OCI-LY1 (cell line): Measurements from ENCODE around the gene INKA2.

Experiments
- H2AFZ ChIP-seq: fragments of 200-600 bp; sonication (generic), shearing (Covaris generic); 2 replicates; pipeline ENCODE4 v1.6.0; 2014; ENCODE audit warnings: antibody characterized with exemption, mild to moderate bottlenecking, low read length
- H3F3A ChIP-seq: fragments of 200-600 bp; sonication (generic), shearing (Covaris generic); 2 replicates; pipeline ENCODE4 v1.6.0; 2014; ENCODE audit warnings: mild to moderate bottlenecking, antibody characterized with exemption, low read length, moderate library complexity; ENCODE audit not compliant: insufficient read depth
- H3K27ac ChIP-seq: fragments of 200-600 bp; sonication (generic); 2 replicates; pipeline ENCODE4 v1.5.1; 2014; ENCODE audit warnings: low read length, mixed run types, mild to moderate bottlenecking, low read depth; ENCODE audit not compliant: poor library complexity, severe bottlenecking
- H3K27me3 ChIP-seq: fragments of 200-600 bp; sonication (generic); 2 replicates; pipeline ENCODE4 v1.6.0; 2014; ENCODE audit warnings: antibody characterized with exemption, mild to moderate bottlenecking, low read length, moderate library complexity; ENCODE audit not compliant: insufficient read depth
- H3K36me3 ChIP-seq: fragments of 200-600 bp; sonication (generic); 2 replicates; pipeline ENCODE4 v1.6.1; 2014; ENCODE audit warnings: mild to moderate bottlenecking, antibody characterized with exemption, low read length, moderate library complexity, mixed read lengths; ENCODE audit not compliant: insufficient read depth
- H3K4me1 ChIP-seq: fragments of 200-600 bp; sonication (generic); 2 replicates; pipeline ENCODE4 v1.5.1; 2014; ENCODE audit warnings: mild to moderate bottlenecking, low read length, moderate library complexity; ENCODE audit not compliant: insufficient read depth, severe bottlenecking
- H3K4me2 ChIP-seq: fragments of 200-600 bp; sonication (generic), shearing (Covaris generic); 2 replicates; pipeline ENCODE4 v1.6.1; 2014; ENCODE audit warnings: low read length
- H3K4me3 ChIP-seq: fragments of 200-600 bp; sonication (generic); 2 replicates; pipeline ENCODE4 v1.5.1; 2014; ENCODE audit warnings: low read length, low read depth, mild to moderate bottlenecking, mixed read lengths; ENCODE audit not compliant: poor library complexity, severe bottlenecking
- H3K79me2 ChIP-seq: fragments of 200-600 bp; shearing (Covaris generic); 2 replicates; pipeline ENCODE4 v1.6.1; 2016; ENCODE audit warnings: mixed run types, low read length, mixed read lengths; ENCODE audit not compliant: insufficient read depth
- H3K9ac ChIP-seq: fragments of 200-600 bp; sonication (generic), shearing (Covaris generic); 2 replicates; pipeline ENCODE4 v1.6.1; 2014; ENCODE audit warnings: mild to moderate bottlenecking, low read length, mixed read lengths
- H3K9me2 ChIP-seq: fragments of 200-600 bp; sonication (generic), shearing (Covaris generic); 2 replicates; pipeline ENCODE4 v1.6.1; 2014; ENCODE audit warnings: low read depth, mild to moderate bottlenecking, low read length, mixed read lengths
- H3K9me3 ChIP-seq: fragments of 200-600 bp; shearing (Covaris generic); 2 replicates; pipeline ENCODE4 v1.6.1; 2014; ENCODE audit warnings: low read length, mixed read lengths
- H4K20me1 ChIP-seq: fragments of 200-600 bp; sonication (generic), shearing (Covaris generic); 2 replicates; pipeline ENCODE4 v1.6.0; 2016; ENCODE audit warnings: mild to moderate bottlenecking, low read length; ENCODE audit not compliant: insufficient read depth
- EZH2 ChIP-seq: fragments of 200-600 bp; sonication (generic), shearing (Covaris generic); IDR thresholded peaks from 2 replicates; pipeline ENCODE4 v1.8.0; 2017; ENCODE audit warnings: borderline replicate concordance, mixed run types, mild to moderate bottlenecking, antibody characterized with exemption, low read length, moderate library complexity, mixed read lengths
- TF ChIP-seq, protein P1 (sequence below): fragments of 200-600 bp; sonication (generic), shearing (Covaris generic); IDR thresholded peaks from 2 replicates; pipeline ENCODE4 v1.5.1; 2017; ENCODE audit warnings: mild to moderate bottlenecking, antibody characterized with exemption, low read length, moderate library complexity, mixed read lengths

The INKA2 gene

DNA sequence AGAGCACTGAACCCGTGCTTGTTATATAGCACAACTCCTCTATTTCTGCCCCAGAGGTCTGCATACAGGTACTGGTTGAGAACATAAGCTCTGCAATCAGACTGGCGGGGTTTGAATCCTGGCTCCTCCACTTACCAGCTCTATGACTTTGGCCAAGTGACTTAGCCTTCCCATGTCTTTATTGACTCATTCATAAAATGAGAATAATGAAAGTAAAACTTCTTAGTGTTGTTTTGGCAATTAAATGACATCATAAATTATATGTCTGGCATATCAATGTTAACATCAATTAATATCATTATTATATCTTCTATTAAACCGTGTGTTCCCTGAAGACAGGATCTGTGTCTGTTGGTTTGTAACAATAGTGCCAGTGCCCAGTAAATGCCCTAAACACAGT is 4.3 kb downstream of the INKA2 start:
- Histone ChIP-seq H3K79me2 (no peaks in the 10 kb centered on the region), H3K4me3 (no peak overlapping the region), H3F3A (no peaks in the 10 kb centered on the region), H3K9ac (no peak overlapping the region), H3K27me3 (no peaks in the 10 kb centered on the region), H3K4me2 (no peak overlapping the region), H3K36me3 (no peaks in the 10 kb centered on the region), H3K9me3 (no peaks in the 10 kb centered on the region), H3K9me2 (no peaks in the 10 kb centered on the region), H4K20me1 (no peaks in the 10 kb centered on the region), H2AFZ (no peak overlapping the region), H3K4me1 (peaks cover 25% of the 10 kb centered on the region), H3K27ac (no peak overlapping the region)
- TF ChIP-seq, protein P1, sequence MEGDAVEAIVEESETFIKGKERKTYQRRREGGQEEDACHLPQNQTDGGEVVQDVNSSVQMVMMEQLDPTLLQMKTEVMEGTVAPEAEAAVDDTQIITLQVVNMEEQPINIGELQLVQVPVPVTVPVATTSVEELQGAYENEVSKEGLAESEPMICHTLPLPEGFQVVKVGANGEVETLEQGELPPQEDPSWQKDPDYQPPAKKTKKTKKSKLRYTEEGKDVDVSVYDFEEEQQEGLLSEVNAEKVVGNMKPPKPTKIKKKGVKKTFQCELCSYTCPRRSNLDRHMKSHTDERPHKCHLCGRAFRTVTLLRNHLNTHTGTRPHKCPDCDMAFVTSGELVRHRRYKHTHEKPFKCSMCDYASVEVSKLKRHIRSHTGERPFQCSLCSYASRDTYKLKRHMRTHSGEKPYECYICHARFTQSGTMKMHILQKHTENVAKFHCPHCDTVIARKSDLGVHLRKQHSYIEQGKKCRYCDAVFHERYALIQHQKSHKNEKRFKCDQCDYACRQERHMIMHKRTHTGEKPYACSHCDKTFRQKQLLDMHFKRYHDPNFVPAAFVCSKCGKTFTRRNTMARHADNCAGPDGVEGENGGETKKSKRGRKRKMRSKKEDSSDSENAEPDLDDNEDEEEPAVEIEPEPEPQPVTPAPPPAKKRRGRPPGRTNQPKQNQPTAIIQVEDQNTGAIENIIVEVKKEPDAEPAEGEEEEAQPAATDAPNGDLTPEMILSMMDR: no peak
- TF ChIP-seq EZH2: no peak

DNA sequence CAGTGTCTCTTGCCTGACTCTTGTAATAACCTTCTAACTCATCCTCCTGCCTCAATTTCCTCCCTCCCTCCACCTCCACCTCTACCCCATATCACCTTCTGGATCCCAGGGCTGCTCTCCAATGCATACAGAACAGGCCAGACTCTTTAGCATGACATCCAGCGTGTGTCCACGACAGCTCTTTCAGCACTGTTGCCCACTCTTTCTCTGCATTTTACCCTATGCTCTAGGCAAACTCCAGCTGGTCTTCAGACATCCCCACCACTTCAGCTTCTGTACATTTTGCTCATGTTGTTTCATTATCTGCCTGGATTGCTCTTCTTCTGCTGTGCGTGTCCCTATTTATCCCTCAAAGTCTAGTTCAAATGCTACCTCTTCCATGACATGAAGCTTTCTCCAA is 4.8 kb downstream of the INKA2 start:
- no peaks in the 10 kb centered on the region for H3F3A ChIP-seq
- H3K36me3 ChIP-seq: no peaks in the 10 kb centered on the region
- no peaks in the 10 kb centered on the region for H3K9me3 ChIP-seq
- no peaks in the 10 kb centered on the region for H3K9me2 ChIP-seq
- H3K9ac ChIP-seq: no peak overlapping the region
- H3K4me3 ChIP-seq: no peak overlapping the region
- TF ChIP-seq, protein P1: no peak
- no peak for TF ChIP-seq EZH2
- H4K20me1 ChIP-seq: no peaks in the 10 kb centered on the region
- H2AFZ ChIP-seq: no peak overlapping the region
- H3K4me1 ChIP-seq: peaks cover 21% of the 10 kb centered on the region
- no peaks in the 10 kb centered on the region for H3K27me3 ChIP-seq
- no peak overlapping the region for H3K27ac ChIP-seq
- no peak overlapping the region for H3K4me2 ChIP-seq
- no peaks in the 10 kb centered on the region for H3K79me2 ChIP-seq

DNA sequence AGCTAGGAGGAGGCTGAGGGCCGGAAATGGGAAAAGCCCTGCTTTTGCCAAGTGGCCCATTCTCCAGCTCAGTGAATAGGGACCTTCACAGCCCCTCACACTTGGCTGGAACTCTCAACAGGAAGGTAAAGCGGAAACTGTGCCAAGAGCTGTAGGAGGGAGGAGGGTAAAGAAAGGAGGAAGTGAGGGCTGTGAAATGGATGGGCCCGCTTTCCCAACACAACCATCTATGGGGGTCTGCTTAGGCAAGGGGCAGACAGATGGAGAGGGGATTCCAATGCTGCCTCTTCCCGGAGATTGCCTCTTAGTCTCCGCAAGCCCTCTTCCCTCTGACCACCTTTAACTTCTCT is 5.2 kb downstream of the INKA2 start:
- H3K4me2 ChIP-seq: no peak overlapping the region
- no peaks in the 10 kb centered on the region for H3K36me3 ChIP-seq
- H3K9me2 ChIP-seq: no peaks in the 10 kb centered on the region
- H3K27ac ChIP-seq: no peak overlapping the region
- no peak overlapping the region for H2AFZ ChIP-seq
- no peaks in the 10 kb centered on the region for H3F3A ChIP-seq
- H3K9me3 ChIP-seq: no peaks in the 10 kb centered on the region
- no peak overlapping the region for H3K9ac ChIP-seq
- TF ChIP-seq EZH2: no peak
- TF ChIP-seq, protein P1: no peak
- H3K27me3 ChIP-seq: no peaks in the 10 kb centered on the region
- peaks cover 18% of the 10 kb centered on the region for H3K4me1 ChIP-seq
- no peak overlapping the region for H3K4me3 ChIP-seq
- H4K20me1 ChIP-seq: no peaks in the 10 kb centered on the region
- no peaks in the 10 kb centered on the region for H3K79me2 ChIP-seq
